RCC 7860 (cell line): Measurements from ENCODE around the gene KIFC3.
A peak's percentile ranks its signal among the peaks of the same experiment; 100 is the strongest.
"Not testable (repeated sequence)": the region's sequence is repeated elsewhere in the genome, so short reads cannot be mapped to it uniquely, and the experiment has no call there.

Source experiments
- DNase-seq: peaks from one replicate; pipeline ENCODE4 v3.0.0-alpha.2; 2015; ENCODE audit warnings: low spot score
- FAIRE-seq: peaks from 2 replicates; lab custom pipeline; 2012; peaks lifted over from hg19 to GRCh38; lab: Jason Lieb, UNC

The KIFC3 gene

DNA sequence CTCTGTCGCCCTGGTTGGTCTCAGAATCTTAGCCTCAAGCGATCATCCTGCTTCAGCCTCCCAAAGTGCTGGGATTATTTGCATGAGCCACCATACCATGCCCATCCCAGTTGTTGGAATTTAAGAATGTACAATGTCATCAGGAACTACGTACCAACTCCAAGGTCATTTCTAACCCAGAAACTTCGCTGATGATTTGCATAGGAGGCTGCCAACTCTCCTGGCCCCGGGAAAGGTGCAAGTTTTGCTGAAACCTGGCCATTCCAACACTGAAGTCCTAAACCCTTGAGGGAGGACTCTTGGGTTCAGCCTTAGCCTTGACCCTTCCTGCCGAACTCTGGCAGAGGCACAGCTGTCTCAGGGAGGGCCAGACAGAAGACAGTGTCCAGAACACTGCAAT, 2.9 kb upstream of the KIFC3 start:
- no peak for FAIRE-seq
- no peak for DNase-seq

DNA sequence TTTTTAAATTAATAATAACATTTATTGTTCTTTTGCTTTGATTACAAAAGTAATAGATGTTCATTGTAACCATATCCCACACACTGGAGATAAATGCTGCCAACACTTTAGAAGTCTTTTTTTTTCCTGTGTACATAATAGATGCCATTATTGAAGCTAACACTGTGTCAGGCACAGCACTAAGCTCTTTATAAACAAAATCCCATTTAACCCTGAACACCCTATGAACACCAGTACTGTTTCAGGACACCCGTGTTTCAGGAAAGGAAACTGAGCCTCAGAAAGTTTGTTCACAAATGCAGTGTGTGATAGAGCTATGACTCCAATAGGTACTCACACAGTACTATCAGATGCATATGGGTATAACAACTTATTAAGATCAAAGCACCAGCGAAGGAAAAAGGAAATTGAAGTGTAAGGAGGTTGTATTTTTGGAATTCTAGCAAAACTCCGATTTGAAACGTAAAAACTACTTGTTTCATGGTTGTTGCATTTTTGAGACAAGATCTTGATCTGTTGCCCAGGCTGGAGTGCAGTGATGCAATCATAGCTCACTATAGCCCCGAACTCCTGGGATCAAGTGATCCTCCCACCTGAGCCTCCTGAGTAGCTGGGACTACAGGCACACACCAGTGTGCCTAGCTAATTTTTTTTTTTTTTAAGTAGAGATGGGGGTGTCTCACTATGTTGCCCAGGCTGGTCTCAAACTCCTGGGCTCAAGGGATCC, 2.0 kb upstream of the KIFC3 start:
- DNase-seq = no peak
- no peak for FAIRE-seq

DNA sequence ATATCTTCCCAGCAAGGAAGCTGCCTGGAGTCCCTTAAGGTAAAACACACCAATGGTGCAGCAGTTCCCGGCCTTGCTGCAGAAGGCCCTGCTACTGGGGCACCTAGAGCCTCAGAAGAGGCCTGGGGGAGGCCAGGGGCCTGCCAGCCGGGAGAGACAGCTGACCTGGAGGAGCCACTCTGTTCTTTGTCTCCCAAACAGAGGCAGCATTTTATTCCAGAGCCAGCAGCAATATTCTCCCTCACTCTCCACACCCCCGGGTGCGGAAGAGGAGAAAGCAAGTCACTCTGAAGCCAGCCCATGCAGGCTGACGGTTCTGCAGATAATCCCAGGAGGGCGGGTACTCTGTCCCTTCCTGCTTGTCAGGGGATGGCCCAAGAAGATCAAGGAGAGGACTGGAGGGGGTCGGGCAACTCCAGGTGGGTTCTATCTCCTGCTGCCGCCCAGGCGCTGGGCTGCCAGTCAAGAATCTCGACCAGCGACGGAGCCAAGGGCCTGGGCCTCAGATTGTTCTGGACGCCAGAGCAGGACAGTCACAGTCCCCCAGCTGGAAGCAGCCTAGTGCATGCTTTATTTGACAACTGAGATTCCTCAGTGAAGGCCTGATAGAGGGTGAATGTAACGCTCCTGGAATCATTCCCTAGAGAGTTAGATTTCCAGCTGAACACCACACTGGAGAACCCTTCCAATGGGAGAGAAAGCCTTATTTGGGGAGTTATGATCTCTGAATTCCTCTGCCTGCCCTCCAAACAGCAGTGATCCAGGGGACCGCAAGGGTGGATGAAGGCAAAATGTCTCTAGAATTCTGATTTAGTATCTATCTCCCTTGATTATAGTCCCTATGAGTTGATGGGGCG, 1.1 kb upstream of the KIFC3 start:
- DNase-seq = no peak

DNA sequence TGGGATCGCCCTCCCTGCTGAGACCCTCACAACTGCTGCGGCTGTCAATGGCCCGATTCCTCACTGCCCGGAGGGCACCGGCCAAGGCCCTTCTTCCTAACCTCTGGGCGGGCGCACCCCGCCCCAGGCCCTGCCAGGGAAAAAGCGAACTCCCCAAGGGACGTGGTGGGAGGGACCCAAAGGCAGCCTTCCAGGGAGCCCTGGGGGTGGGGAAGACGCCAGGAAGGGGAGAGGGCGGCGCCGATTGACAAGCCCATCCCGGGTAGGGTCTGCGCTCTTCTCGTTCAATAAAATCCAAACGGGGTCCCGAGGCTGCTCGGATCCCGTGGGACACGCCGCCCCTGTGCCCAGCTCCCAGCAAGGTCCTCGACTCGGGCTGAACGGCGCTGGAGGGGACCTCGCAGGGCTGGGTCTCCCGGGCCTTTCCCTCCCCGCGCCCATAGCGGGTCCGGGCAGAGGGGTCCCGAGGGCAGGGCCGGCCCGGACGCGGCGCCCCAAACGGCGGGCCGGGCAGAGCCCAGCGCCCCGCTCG, 416 bp downstream of the KIFC3 start:
- FAIRE-seq (no peak), DNase-seq (no peak)

More for the DNA sequence above, 1.1 kb upstream of the KIFC3 start:
- no peak for FAIRE-seq

DNA sequence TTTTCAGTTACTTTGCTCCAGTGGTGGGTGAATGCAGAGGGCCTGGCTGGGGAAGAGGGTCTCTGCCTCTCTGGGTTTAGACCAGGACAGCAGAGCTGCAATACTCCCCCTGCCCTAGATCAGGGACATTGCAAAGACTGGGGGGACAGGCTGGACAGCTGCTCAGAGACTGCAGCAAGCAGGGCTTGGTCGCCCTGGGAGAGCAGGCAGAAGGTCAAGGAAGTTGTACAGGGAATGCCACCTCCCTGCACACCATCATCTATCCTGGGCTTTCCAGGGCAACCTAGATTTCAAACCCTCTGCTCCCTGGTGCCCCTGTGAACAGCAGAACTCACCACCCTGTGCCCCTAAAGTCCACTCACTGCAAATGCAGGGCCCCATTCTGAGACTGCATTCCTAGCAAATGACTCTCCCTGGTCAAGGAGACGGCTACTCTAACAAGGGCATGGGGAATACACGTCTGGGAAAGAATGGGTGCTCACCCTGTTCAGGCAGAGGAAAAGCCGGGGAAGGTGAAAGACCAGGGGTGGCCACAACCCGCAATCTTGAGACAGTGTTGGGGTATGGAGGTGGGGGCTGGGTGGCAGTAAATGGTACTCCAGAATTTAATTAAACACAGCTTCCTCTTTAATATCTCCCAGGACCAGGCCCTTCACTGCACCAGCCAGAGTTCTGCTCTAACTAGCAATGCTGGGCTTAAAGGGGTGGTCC, 1.0 kb downstream of the KIFC3 start:
- DNase-seq (peak; percentile 67), FAIRE-seq (peak; percentile 21)

DNA sequence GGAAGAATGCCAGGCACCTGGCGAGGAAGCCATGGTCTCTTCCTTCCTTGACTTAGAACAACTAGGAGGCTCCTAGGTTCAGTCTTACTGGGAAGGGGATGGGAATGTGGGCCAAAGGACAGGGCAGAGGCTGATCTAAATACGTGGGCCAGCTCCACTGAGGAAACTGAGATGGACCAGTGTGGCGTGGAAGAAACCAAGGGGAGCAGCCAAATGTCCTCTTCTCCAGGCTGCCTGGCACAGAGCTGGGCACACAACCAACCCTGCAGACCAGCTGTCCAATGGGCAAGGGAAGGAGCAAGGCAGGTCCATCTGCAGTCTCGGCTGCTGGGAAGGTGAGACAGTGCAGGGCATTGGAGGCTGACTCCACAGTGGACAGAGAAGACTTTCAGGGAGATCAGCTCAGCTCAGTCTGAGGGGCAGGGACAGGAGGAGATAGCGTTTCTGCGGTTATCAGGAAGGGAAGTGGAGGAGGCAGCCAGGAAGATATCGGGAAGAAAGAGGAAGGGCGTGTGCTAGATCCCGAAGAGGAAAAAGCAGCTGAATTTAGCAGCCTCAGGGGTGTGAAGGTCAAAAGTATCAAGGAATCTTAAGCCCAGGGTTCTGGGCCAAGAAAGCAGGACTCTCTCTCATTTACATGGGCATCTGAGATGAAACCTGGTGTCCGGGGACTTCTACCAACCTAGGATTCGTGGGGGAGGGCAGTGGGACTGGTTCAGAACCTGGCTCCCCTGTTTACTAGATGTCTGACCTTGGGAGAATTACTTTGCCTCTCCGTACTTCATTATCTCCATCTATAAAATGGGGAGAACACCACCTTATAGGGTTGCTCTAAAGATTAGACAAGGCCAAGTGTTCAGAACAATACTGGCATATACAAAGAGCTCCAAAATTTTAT, 1.8 kb downstream of the KIFC3 start:
- FAIRE-seq = no peak
- DNase-seq = no peak

DNA sequence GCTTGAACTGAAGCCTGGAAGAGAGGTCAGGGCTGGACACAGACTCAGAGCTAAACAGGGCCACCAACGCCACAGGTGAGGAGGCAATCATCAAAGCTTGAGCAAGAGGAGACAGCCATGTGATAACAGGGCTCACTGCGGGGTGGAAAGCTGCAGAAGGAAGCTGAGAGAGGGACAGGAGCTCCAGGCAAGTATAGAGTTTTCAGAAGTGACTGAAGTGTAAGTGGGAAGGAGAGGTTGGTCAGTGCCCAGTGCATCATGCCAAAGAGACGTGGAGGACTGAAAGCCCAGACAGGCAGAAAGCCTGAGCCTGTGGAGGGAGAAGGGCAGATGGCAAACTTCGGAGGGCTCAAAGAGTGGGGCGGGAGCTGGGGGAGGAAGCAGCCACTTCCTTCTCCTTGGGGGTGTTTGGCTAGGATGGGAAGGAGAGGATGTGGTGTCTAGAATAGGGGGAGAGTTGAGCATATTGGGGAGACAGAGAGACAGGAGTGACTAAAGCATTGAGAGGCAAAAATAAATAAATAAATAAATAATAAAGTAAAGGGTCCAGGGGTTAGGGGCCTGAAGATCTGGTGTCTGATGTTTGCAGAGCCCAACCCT, 2.6 kb downstream of the KIFC3 start:
- FAIRE-seq (no peak), DNase-seq (no peak)

DNA sequence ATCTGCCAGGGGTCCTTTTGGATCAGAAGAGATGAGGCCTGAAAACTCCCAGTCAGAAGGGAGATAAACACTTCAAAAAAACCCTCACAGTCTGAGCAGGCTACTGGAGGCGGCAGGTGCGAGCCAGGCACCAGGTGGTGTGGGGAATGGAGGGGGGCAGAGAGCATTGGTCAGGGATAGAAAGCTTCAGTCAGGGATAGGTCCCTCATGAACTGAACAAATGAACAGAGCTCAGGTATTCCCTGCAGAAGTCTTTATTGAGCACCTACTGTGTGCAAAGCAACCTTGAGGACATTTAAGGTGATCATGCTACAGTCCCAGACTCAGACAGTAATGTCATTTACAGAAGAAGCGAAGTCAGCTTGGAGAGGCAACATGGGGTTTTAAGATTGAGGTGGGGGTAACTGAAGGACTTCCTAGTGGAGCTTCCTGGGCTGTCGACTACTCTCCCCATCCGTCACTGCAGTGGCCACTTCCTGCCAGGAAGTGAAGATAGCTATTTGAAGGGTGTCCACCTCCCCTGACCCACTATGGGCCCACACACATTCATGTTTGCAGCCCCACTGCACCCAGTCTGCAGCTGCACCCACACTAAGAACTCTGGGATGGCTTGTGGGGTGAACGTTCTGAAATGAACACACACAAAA, 3.2 kb downstream of the KIFC3 start:
- FAIRE-seq (no peak), DNase-seq (no peak)

DNA sequence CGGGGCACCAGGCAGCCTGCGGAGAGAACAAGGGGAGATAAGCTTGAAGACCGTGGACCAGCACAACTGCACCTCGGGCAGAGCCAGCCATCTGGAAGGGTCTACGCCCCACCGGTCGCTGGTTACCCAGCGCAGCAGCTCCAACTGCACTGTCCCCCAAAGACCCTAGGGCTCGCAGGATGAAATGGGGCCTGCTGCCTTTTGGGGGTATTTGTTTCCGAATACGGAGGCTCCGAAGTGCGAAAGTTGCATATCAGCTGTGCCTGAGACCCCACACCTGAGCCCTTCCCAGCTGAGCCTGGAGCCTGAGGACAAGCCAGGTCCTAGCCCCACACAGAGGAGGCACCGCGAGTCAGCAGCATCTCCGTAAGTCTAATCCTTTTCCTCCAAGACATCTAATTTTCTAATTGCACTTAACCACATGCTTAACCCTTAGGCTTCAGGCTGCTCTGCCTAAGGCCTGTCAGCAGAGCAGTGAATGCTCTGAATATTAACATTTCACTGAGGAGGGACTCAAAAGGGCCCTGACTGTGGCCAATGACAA, 4.0 kb downstream of the KIFC3 start:
- DNase-seq = no peak
- FAIRE-seq = no peak

DNA sequence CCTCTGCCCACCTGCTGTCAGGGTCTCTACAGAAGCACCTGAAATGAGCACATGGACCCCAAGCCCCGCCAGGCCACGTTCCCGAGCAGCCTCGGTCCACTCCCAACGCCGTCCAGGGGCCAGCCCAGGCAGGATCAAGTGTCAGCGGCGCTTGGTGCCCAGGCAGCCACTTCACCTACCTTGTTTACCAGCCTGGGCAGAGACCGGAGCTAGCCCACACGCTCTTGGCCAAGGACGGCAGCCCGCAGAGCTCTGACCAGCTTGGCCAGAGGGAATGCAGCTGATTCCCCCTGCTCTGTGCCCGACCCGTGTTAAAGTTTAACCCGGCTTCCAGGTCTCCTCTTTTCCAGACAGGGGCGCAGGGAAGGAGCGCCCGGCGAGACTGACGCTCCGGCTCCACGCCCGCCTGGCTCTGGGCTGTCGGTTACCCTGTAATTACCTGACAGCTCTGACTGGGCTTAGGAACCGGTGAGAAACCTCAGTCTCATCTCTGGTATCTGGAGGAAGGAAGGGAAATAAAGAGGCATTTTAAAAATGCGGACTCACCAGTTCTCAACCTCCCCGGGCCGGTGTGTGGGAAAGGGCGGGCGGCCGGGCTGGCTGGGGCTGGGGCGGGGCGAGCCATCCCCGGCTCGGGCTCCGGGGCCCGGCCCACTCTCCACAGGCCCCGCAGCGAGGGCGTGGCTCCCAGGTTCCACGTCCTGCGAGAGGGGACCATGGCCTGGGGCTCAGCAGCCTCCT, 4.6 kb downstream of the KIFC3 start:
- DNase-seq = peak; percentile 84
- peak; percentile 81 for FAIRE-seq

DNA sequence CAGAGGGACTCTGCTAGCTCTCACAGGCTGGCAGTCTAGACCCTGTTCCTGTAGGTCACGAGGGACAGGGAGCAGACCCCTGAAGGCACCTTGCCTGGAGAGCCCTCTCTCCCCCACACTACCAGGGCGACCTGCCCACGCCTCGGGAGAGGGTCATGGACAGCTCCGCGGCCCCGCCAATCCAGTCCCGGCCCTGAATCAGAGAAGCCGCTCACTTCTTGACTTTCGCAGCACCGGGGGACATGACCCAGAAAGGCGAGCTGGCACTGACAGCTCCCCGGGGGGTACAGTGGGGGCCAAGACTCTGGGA, 5.1 kb downstream of the KIFC3 start:
- DNase-seq (no peak), FAIRE-seq (no peak)

DNA sequence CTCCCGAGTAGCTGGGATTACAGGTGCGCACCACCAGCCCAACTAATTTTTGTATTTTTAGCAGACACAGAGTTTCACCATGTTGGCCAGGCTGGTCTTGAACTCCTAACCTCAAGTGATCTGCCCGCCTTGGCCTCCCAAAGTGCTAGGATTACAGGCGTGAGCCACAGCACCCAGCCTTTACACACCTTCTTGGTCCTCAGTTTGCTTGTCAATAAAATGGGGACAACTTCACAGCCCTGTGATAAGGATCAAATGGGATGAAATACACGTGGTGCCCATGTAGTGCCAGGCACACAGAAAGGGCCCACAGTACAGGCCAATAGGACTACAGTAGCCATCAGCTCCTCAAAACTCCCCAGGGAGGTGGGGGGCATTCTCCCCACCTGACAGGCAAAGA, 6.3 kb downstream of the KIFC3 start:
- not testable (repeated sequence) for FAIRE-seq, DNase-seq

DNA sequence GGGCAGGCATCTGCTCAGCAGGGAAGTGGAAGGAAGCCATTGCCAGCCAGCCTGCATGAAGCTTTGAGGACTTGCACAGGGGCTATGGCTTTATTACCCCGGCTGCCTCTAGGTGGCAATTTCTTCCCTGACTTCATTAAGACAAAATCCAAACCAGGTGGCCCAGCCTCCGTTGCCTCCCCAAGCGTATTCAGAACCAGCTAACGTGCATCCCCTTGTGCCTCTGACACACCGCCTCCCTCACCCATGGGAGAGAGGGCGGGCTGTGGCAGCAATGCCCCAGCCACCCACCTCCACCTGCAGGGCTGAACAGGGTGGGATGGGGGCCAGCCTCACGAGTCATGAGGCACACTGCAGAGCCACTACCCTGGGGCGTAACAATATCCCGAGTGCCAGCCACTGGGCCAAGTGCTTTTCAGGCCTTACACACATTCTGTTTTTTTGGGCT, 6.8 kb downstream of the KIFC3 start:
- DNase-seq = peak; percentile 25
- no peak for FAIRE-seq

DNA sequence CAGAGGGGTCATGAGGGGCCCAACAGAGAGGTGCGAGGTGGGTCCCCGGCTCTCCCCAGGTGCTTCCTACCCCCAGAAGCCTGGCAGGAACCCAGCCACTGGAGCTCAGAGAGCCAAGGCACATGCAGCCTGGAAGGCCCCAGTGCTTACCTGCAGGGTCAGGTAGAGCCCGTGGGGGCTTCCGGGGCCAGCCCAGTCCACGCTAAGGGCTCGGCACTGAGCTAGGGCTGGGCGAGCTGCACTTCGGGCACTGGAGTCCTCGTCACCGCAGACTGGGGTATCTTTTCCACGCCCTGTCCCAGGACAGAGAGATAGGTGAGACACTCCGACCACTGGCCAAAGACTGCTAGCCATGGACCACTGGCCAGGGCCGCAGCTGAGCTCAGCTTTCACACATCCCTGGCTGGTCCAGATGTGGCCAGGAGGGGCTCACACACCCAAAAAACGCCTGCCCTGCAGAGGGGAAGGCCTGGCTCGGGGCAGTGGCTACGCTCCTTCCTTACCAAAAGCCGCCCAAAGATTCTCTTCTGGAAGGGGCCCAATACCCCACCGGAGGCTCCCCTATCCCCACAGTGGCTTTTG, 7.4 kb downstream of the KIFC3 start:
- FAIRE-seq (no peak), DNase-seq (no peak)

DNA sequence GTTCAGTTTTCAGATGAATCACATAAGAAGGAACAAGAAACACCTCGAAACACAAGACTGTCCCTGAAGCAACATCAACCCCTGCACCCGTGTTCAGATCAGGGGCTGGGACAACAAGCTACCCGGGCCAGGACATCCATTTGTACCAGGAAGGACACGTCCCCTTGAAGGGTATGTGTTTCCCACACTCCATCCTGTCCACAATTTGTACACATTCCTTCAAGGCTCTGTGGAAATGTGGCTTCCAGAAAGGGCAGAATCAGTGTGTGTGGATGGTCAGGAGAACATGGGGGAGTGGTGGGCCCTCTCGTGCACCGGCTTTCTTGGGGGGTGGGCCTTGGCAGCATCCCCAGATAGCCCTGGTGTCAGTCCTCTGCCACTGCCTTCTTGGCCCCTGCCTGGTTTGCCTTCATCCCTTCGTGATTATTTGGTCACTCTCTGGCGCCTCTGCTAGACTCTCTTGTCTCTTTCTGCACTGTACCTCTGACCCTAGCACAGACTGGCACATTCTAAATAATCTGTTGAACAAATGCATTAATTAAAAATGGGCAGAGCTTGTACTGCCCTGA, 10.3 kb downstream of the KIFC3 start:
- no peak for DNase-seq
- no peak for FAIRE-seq

DNA sequence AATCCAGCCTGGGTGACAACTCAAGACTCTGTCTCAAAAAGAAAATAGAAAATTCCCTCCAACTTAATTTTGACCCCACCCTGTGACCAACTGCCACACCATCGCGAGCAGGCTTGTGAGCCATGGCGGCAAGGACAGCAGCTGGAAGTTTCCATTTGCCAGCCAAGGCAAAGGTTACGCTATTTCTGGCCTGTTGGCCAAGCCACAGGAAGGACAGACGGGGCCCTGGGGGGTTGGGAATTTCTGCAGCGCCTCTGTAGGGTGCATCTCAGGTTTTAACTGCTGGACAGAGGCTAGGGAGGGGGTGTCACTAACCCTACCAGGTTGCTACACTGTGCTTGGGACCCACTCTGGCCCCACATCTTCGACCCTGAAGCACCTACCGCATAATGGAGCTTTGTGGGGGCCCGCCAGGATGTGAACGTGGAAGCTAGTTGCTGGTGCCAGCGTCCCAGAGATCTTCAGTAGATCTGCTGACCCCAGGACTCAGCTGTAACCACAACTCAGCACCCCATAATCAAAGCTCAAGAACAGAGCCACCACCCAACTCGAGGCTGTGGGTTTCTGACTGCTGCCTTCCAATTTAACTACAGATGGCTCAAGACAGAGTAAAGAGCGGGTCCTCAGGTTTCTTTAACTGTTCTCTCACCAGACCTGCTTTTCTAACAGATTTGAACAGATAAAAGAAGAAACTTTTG, 10.9 kb downstream of the KIFC3 start:
- no peak for DNase-seq
- no peak for FAIRE-seq

DNA sequence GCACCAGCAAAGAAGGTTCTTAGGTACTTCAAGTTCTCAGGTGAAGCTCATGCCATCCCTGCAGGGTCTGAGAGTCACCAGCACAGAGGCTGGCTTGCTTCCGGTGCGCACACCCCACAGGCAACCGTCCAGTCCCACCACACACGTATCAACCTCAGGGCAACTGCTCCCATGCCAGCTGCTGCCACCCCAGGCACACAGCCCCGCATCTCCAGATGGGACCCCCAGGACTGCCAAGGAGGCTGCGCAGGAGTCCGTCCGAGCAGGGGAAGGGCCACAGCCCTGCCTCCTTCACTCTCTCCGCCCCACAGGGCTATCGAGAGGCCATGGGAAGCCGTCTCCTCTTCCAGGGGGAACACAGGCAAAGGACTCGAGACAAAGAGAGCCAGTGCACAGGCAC, 13.3 kb downstream of the KIFC3 start:
- no peak for FAIRE-seq
- DNase-seq = no peak
